Measurements from ENCODE around the gene TARS1. TPM values are rescaled to one million over a fixed set of nuclear protein-coding genes. Genes with fewer than 3 reads are reported as not detected.

The TARS1 gene
- total and polyA plus RNA-seq, 11 donors = 58.1 to 91.0 (median 71.9) TPM

- ATAC-seq = no peak
- no peak for DNase-seq
- Histone ChIP-seq H3K4me3 (no peak overlapping the region), H3K4me1 (peaks cover 0 to 38% (median 21%) of the 10 kb centered on the region in 12 donors), H3K36me3 (peaks cover 0 to 87% (median 64%) of the 10 kb centered on the region in 9 donors), H3K9me3 (no peaks in the 10 kb centered on the region), H3K27ac (no peak overlapping the region), H3K27me3 (no peaks in the 10 kb centered on the region)
- intact Hi-C loops (cut with DNase I) = loop anchor here in 2 of 10 donors (10.0 kb wide), 2 partner anchors 1477 to 1487 kb away; partner anchors contain the start of gene DNAJC21 (in 1 of the 2)
- WGBS, 4 donors = 81 to 89% (median 83%) methylated on average over 3 of the region's 3 CpGs
- TF ChIP-seq, protein P1, sequence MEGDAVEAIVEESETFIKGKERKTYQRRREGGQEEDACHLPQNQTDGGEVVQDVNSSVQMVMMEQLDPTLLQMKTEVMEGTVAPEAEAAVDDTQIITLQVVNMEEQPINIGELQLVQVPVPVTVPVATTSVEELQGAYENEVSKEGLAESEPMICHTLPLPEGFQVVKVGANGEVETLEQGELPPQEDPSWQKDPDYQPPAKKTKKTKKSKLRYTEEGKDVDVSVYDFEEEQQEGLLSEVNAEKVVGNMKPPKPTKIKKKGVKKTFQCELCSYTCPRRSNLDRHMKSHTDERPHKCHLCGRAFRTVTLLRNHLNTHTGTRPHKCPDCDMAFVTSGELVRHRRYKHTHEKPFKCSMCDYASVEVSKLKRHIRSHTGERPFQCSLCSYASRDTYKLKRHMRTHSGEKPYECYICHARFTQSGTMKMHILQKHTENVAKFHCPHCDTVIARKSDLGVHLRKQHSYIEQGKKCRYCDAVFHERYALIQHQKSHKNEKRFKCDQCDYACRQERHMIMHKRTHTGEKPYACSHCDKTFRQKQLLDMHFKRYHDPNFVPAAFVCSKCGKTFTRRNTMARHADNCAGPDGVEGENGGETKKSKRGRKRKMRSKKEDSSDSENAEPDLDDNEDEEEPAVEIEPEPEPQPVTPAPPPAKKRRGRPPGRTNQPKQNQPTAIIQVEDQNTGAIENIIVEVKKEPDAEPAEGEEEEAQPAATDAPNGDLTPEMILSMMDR (IDR thresholded peaks at IDR 0.05) = no peak
- no peak for TF ChIP-seq POLR2A (IDR thresholded peaks at IDR 0.05)
These were observed 7.4 kb downstream of the TARS1 start for GRCh38 chr5:33448118-33448517.

- TF ChIP-seq, protein P1 (IDR thresholded peaks at IDR 0.05) = no peak
- no peak for TF ChIP-seq POLR2A (IDR thresholded peaks at IDR 0.05)
- intact Hi-C loops (cut with DNase I) = no loop called here
- H3K27ac ChIP-seq = peak overlapping the region in 1 of 12 donors; percentile 6
- no peaks in the 10 kb centered on the region for H3K27me3 ChIP-seq
- WGBS, 4 donors = 7 to 24% (median 15%) methylated on average over 2 of the region's 2 CpGs
- peaks cover 0 to 100% (median 99%) of the 10 kb centered on the region in 9 donors for H3K36me3 ChIP-seq
- ATAC-seq = peak in 1 of 4 donors; percentile 11
- no peak for DNase-seq
- peaks cover 0 to 16% (median 5%) of the 10 kb centered on the region in 12 donors for H3K4me1 ChIP-seq
- H3K4me3 ChIP-seq = no peak overlapping the region
- H3K9me3 ChIP-seq = no peaks in the 10 kb centered on the region
These were observed 16.4 kb downstream of the TARS1 start for GRCh38 chr5:33457126-33457525.

GRCh38 chr5:33457817-33458216 lies 17.1 kb downstream of the TARS1 start:
- 94 to 100% (median 95%) methylated on average over 1 of the region's 1 CpG for WGBS, 4 donors
- intact Hi-C loops (cut with DNase I) = no loop called here
- no peaks in the 10 kb centered on the region for H3K27me3 ChIP-seq
- TF ChIP-seq POLR2A (IDR thresholded peaks at IDR 0.05) = no peak
- TF ChIP-seq, protein P1 (IDR thresholded peaks at IDR 0.05) = no peak
- peaks cover 0 to 100% (median 100%) of the 10 kb centered on the region in 9 donors for H3K36me3 ChIP-seq
- peak overlapping the region in 1 of 12 donors; percentile 6 for H3K27ac ChIP-seq
- no peak for DNase-seq
- H3K4me1 ChIP-seq = peaks cover 0 to 16% (median 5%) of the 10 kb centered on the region in 12 donors
- no peak for ATAC-seq
- no peak overlapping the region for H3K4me3 ChIP-seq
- no peaks in the 10 kb centered on the region for H3K9me3 ChIP-seq

DNA sequence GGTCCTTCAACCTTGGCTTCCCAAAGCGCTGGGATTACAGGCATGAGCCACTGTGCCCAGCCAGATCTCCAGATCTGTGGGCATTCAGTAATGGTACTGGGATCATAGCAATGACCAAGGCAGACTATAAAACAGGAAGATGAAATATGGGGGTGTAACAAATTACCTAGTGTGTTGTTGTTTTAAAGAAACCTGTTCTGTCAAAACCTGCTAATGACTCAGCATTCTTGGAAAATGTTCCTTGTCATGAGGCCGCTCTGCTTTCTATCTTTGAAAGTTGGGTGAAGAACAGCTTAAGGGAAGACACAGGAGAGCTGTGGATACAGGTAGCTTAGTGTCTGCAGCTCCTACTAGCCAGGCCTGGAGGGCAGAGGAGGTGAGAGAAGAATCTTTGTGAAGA lies 19.4 kb downstream of the TARS1 start:
- H3K36me3 ChIP-seq = peaks cover 0 to 100% (median 100%) of the 10 kb centered on the region in 9 donors

More for the DNA sequence above, 19.4 kb downstream of the TARS1 start:
- Histone ChIP-seq H3K27me3 (no peaks in the 10 kb centered on the region), H3K27ac (no peak overlapping the region), H3K9me3 (no peaks in the 10 kb centered on the region), H3K4me1 (peaks cover 0 to 16% (median 5%) of the 10 kb centered on the region in 12 donors), H3K4me3 (no peak overlapping the region)
- TF ChIP-seq POLR2A (IDR thresholded peaks at IDR 0.05) = no peak
- TF ChIP-seq, protein P1 (IDR thresholded peaks at IDR 0.05) = no peak
- WGBS, 4 donors = 93 to 98% (median 97%) methylated on average over 2 of the region's 2 CpGs
- intact Hi-C loops (cut with DNase I) = no loop called here
- ATAC-seq (no peak), DNase-seq (no peak)
